NCI-H2029 treated with DMSO at 0.1 percent for 48 hours (cell line): Measurements from ENCODE around the gene GABPB2.
A peak's percentile ranks its signal among the peaks of the same experiment; 100 is the strongest.

Experiments used
- DNase-seq: peaks from one replicate; lab custom pipeline; 2025; lab: John Stamatoyannopoulos, UW

Gene GABPB2

GRCh38 chr1:151165281-151165737, 94.7 kb downstream of the GABPB2 start:
- no peak for DNase-seq

GRCh38 chr1:151165738-151166504, 95.4 kb downstream of the GABPB2 start, which contains the start of the genes LYSMD1 and SCNM1:
LYSMD1 (minus strand) TSS chr1:151165902; CDS start chr1:151165258, 644 bp downstream.
SCNM1 (plus strand) TSS chr1:151166144; CDS start chr1:151166153, 9 bp downstream.
- peak; percentile 83 for DNase-seq

GRCh38 chr1:151166505-151166956, 96.0 kb downstream of the GABPB2 start:
- DNase-seq = no peak

GRCh38 chr1:151167116-151167515, 96.6 kb downstream of the GABPB2 start:
- DNase-seq = no peak

GRCh38 chr1:151171190-151171589, 100.6 kb downstream of the GABPB2 start:
- no peak for DNase-seq
